CD4-positive, alpha-beta T cell (primary cell): ENCODE data around the gene BICRA. TPM values are rescaled to one million over a fixed set of nuclear protein-coding genes. Genes with fewer than 3 reads are reported as not detected.

Experiments used
- ATAC-seq: fragments of 200-7000 bp; cut with Tn5 transposase; one replicate; pipeline ENCODE4 v1.10.0; 2022; ENCODE audit warnings: mild to moderate bottlenecking; ENCODE audit not compliant: poor library complexity
- CTCF ChIA-PET: fragments of 350-600 bp; sonication (Branson Sonifier 250); formaldehyde crosslinking; loops from one replicate; lab custom pipeline; 2021; ENCODE audit warnings: antibody characterized with exemption, inconsistent platforms; lab: Charles Lee
- POLR2A ChIA-PET: fragments of 350-600 bp; sonication (Branson Sonifier 250); formaldehyde crosslinking; loops from one replicate; lab custom pipeline; 2021; ENCODE audit warnings: antibody characterized with exemption, inconsistent platforms; lab: Charles Lee
- DNase-seq, 14 experiments: peaks; one replicate each; pipeline ENCODE4 v3.0.0-alpha.2; 2013 to 2020; ENCODE audit warnings: mixed read lengths in 2 of 14
- H3K27ac ChIP-seq, 2 donors: one replicate each; pipeline versions ENCODE4 v1.5.1 to v1.7.0; 2013; ENCODE audit warnings: low read length in 2 of 2, low read depth in 1 of 2, mild to moderate bottlenecking in 1 of 2
- H3K27me3 ChIP-seq, 2 experiments: 1 replicate in 1 of 2; 2 replicates in 1 of 2; pipeline versions ENCODE4 v1.6.1 to v1.7.0; 2013; ENCODE audit warnings: low read length in 2 of 2, control low read depth in 1 of 2, mild to moderate bottlenecking in 1 of 2, moderate library complexity in 1 of 2; ENCODE audit not compliant: insufficient read depth in 2 of 2, control insufficient read depth in 1 of 2
- H3K36me3 ChIP-seq: one replicate; pipeline ENCODE4 v1.6.1; 2013; ENCODE audit warnings: low read length, control low read depth; ENCODE audit not compliant: insufficient read depth
- H3K4me1 ChIP-seq: one replicate; pipeline ENCODE4 v1.6.1; 2013; ENCODE audit warnings: low read length, control low read depth; ENCODE audit not compliant: insufficient read depth
- H3K4me3 ChIP-seq: one replicate; pipeline ENCODE4 v1.5.1; 2013; ENCODE audit warnings: mild to moderate bottlenecking, low read length, moderate library complexity
- H3K9me3 ChIP-seq, 2 experiments: 1 replicate in 1 of 2; 2 replicates in 1 of 2; pipeline versions ENCODE4 v1.6.1 to v1.7.0; 2013; ENCODE audit warnings: low read length in 2 of 2, mild to moderate bottlenecking in 2 of 2, control low read depth in 1 of 2, moderate library complexity in 1 of 2; ENCODE audit not compliant: control insufficient read depth in 1 of 2, insufficient read depth in 1 of 2
- H3K27ac Mint-ChIP-seq: one replicate; pipeline ENCODE4 v1.8.0; 2020; ENCODE audit warnings: mixed read lengths
- H3K27me3 Mint-ChIP-seq: one replicate; pipeline ENCODE4 v1.8.0; 2021; ENCODE audit warnings: mixed read lengths
- H3K36me3 Mint-ChIP-seq: one replicate; pipeline ENCODE4 v1.8.0; 2021; ENCODE audit warnings: low read depth, mixed read lengths
- H3K4me1 Mint-ChIP-seq: one replicate; pipeline ENCODE4 v1.8.0; 2021; ENCODE audit warnings: low read depth, mixed read lengths
- H3K4me3 Mint-ChIP-seq: one replicate; pipeline ENCODE4 v1.8.0; 2020; ENCODE audit warnings: mild to moderate bottlenecking, mixed read lengths
- H3K9me3 Mint-ChIP-seq: one replicate; pipeline ENCODE4 v1.8.0; 2020; ENCODE audit warnings: mixed read lengths
- intact Hi-C, 2 experiments: fragments of 100-400 bp; cut with DNase I in 1 of 2; cut with micrococcal nuclease in 1 of 2; formaldehyde crosslinking; loops; one replicate each; pipeline versions ENCODE4 v1.15.1 to v1.9.0; 2023 to 2025; cut with DNase I, micrococcal nuclease
- total RNA-seq, 174 experiments: library from RNA in 2 of 174; stranded (reverse) in 2 of 174; gene quantifications; one replicate each; pipeline ENCODE4 v1.2.3 and lab custom pipeline; 2021 to 2026
- TF ChIP-seq, protein P1 (sequence below): fragments of 200-600 bp; IDR thresholded peaks from one replicate; pipeline ENCODE4 v1.8.0; 2022; ENCODE audit warnings: antibody characterized with exemption, mild to moderate bottlenecking

BICRA gene
- total RNA-seq, 2 experiments from 2014 or later: 21.2 to 22.0 TPM

DNA sequence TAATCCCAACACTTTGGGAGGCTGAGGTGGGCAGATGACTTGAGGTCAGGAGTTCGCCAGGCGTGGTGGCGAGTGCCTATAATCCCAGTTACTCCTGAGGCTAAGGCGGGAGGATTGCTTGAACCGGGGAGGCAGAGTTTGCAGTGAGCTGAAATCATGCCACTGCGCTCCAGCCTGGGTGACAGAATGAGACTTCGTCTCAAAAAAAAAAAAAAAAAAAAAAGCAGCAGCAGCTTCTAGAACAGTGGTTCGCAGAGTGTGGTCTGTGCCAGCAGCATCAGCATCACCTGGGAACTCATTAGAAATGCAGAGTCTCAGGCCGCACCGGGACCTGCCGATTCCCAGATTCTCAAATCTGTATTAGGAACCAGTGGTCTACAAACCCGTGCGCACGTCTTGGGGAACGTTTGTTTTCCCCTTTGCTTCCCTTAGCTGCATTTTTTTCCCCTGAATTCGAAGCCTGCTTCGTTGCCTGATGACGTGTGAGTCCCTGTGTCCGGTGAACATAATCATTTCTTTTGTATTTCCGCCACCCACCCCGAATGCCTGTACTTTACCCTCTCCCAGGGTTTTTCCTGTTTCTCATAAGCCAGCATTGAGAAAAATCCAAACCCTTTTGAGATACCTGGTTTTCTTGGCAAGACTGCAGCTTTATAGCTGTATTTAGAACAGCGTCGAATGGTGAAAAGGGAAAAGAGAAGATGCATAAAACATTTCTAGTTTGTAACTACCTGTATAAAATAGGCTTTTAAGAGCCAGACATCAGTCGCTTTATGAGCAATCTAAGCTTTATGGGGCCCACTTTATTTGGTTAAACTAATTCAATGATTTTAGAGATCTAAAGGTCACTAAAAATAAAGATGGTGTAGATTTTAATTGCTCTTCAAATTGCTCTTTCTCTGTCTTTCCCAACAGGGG, 49.8 kb downstream of the BICRA start:
- H3K27me3 ChIP-seq: no peaks in the 10 kb centered on the region
- no peak overlapping the region for H3K27ac ChIP-seq
- no peak overlapping the region for H3K4me3 ChIP-seq
- no peaks in the 10 kb centered on the region for H3K9me3 Mint-ChIP-seq
- peaks cover 41% of the 10 kb centered on the region for H3K4me1 Mint-ChIP-seq
- TF ChIP-seq, protein P1, sequence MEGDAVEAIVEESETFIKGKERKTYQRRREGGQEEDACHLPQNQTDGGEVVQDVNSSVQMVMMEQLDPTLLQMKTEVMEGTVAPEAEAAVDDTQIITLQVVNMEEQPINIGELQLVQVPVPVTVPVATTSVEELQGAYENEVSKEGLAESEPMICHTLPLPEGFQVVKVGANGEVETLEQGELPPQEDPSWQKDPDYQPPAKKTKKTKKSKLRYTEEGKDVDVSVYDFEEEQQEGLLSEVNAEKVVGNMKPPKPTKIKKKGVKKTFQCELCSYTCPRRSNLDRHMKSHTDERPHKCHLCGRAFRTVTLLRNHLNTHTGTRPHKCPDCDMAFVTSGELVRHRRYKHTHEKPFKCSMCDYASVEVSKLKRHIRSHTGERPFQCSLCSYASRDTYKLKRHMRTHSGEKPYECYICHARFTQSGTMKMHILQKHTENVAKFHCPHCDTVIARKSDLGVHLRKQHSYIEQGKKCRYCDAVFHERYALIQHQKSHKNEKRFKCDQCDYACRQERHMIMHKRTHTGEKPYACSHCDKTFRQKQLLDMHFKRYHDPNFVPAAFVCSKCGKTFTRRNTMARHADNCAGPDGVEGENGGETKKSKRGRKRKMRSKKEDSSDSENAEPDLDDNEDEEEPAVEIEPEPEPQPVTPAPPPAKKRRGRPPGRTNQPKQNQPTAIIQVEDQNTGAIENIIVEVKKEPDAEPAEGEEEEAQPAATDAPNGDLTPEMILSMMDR: no peak
- peaks cover 14% of the 10 kb centered on the region for H3K4me1 ChIP-seq
- H3K27me3 Mint-ChIP-seq: no peaks in the 10 kb centered on the region
- intact Hi-C loops: no loop called here
- H3K36me3 ChIP-seq: peaks cover 21% of the 10 kb centered on the region
- ChIA-PET POLR2A (no interaction called here), CTCF (interaction anchor here (0.9 kb wide), 1 partner anchor 48 kb away, joined by 3 read pairs; no protein-coding TSS in a partner anchor)
- H3K4me3 Mint-ChIP-seq: no peak overlapping the region
- no peak overlapping the region for H3K27ac Mint-ChIP-seq
- peaks cover 59% of the 10 kb centered on the region for H3K36me3 Mint-ChIP-seq
- no peaks in the 10 kb centered on the region for H3K9me3 ChIP-seq
- DNase-seq: no peak
- no peak for ATAC-seq

DNA sequence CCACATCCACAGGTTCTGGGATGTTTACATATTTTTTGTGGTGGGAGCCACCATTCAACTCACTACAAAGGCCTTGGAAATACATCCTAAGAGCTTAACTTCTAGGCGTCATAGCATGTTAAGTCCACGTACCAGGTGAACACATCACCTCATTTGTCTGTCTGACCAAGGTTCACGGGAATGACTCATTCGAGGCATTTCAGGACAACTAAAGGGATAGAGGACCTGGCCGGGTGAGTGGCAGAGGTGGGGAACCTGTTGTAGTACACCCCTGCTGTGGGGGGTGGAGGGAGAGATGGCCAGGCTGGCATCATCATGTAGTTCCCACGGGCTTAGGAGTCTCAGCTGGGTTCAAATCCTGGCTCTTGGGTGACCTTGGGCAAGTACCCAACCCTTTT, 51.5 kb downstream of the BICRA start:
- Histone ChIP-seq H3K27me3 (no peaks in the 10 kb centered on the region), H3K9me3 (no peaks in the 10 kb centered on the region), H3K4me3 (no peak overlapping the region), H3K27ac (no peak overlapping the region), H3K4me1 (peaks cover 21% of the 10 kb centered on the region), H3K36me3 (peaks cover 23% of the 10 kb centered on the region)
- TF ChIP-seq, protein P1: no peak
- Mint-ChIP-seq H3K9me3 (no peaks in the 10 kb centered on the region), H3K27me3 (no peaks in the 10 kb centered on the region), H3K4me3 (no peak overlapping the region), H3K36me3 (peaks cover 51% of the 10 kb centered on the region), H3K4me1 (peaks cover 34% of the 10 kb centered on the region), H3K27ac (no peak overlapping the region)
- ChIA-PET POLR2A (no interaction called here), CTCF (no interaction called here)
- intact Hi-C loops: no loop called here
- no peak for DNase-seq
- no peak for ATAC-seq

DNA sequence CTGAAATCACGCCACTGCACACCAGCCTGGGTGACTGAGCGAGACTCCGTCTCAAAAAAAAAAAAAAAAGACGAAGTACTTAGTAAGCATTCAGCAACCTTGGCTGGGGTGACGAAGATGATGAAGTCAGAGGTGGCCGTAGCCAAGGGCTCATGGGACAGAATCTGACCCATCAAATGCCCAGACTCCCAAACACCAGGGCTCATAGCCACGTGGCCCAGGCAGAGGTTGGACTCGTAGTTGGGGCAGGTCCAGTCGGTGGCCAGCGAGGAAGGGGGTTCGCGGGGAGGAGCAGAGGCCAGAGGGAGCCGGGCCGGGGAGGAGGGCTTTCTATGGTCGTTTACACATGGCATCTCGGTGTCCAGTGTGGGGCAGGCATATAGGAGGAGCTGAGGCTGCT, 52.2 kb downstream of the BICRA start:
- H3K27ac ChIP-seq: no peak overlapping the region
- Mint-ChIP-seq H3K4me3 (no peak overlapping the region), H3K27ac (no peak overlapping the region), H3K27me3 (no peaks in the 10 kb centered on the region), H3K4me1 (peaks cover 34% of the 10 kb centered on the region), H3K36me3 (peaks cover 53% of the 10 kb centered on the region), H3K9me3 (no peaks in the 10 kb centered on the region)
- H3K9me3 ChIP-seq: no peaks in the 10 kb centered on the region
- POLR2A ChIA-PET: interaction anchor here (0.8 kb wide), 1 partner anchor 9 kb away, joined by 3 read pairs; no protein-coding TSS in a partner anchor
- H3K36me3 ChIP-seq: peaks cover 25% of the 10 kb centered on the region
- ATAC-seq (no peak), DNase-seq (no peak)
- CTCF ChIA-PET: no interaction called here
- peaks cover 21% of the 10 kb centered on the region for H3K4me1 ChIP-seq
- no peaks in the 10 kb centered on the region for H3K27me3 ChIP-seq
- intact Hi-C loops: no loop called here
- TF ChIP-seq, protein P1: no peak
- H3K4me3 ChIP-seq: no peak overlapping the region
